ENCODE data around the gene BUD31.
"Not testable (repeated sequence)": the region's sequence is repeated elsewhere in the genome, so short reads cannot be mapped to it uniquely, and the experiment has no call there.

DNA sequence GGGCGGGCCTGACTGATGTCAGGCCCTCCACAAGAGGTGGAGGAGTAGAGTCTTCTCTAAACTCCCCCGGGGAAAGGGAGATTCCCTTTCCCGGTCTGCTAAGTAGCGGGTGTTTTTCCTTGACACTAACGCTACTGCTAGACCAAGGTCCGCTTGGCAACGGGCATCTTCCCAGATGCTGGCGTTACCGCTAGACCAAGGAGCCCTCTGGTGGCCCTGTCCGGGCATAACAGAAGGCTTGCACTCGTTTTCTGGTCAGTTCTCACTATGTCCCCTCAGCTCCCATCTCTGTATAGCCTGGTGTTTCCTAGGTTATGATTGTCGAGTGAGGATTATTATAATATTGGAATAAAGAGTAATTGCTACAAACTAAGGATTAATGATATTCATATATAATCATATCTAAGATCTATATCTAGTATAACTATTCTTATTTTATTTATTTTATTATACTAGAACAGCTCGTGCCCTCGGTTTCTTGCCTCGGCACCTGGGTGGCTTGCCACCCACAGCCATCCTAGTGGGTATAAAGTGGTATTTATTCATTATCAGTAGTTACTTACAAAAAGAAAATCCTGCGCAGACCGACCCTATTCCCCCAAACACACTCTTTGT, 6.9 kb downstream of the BUD31 start:
- TF ChIP-seq NFE2 (IDR thresholded peaks at IDR 0.05; ENCODE audit: low read depth): not testable (repeated sequence)
- TF ChIP-seq, protein P1, sequence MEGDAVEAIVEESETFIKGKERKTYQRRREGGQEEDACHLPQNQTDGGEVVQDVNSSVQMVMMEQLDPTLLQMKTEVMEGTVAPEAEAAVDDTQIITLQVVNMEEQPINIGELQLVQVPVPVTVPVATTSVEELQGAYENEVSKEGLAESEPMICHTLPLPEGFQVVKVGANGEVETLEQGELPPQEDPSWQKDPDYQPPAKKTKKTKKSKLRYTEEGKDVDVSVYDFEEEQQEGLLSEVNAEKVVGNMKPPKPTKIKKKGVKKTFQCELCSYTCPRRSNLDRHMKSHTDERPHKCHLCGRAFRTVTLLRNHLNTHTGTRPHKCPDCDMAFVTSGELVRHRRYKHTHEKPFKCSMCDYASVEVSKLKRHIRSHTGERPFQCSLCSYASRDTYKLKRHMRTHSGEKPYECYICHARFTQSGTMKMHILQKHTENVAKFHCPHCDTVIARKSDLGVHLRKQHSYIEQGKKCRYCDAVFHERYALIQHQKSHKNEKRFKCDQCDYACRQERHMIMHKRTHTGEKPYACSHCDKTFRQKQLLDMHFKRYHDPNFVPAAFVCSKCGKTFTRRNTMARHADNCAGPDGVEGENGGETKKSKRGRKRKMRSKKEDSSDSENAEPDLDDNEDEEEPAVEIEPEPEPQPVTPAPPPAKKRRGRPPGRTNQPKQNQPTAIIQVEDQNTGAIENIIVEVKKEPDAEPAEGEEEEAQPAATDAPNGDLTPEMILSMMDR (IDR thresholded peaks at IDR 0.05 in 2 of 3, conservative IDR thresholded peaks at IDR 0.05 in 1 of 3; ENCODE audit: insufficient read depth in 2 of 3, low read depth in 1 of 3, low read length in 3 of 3): peak; percentile 55 to 63 (median 59)
